Dendritic cell treated with granulocyte-macrophage colony-stimulating factor and Interleukin-4, amounts not matched to agents 40 ng/mL and 50 ng/mL, for 4 days (primary cell): ENCODE data around the gene POGLUT3.

Experiments used
- H3K27ac Mint-ChIP-seq: one replicate; pipeline ENCODE4 v1.8.0; 2022; ENCODE audit warnings: mild to moderate bottlenecking, mixed read lengths
- H3K27me3 Mint-ChIP-seq: one replicate; pipeline ENCODE4 v1.8.0; 2022; ENCODE audit warnings: mild to moderate bottlenecking, mixed read lengths
- H3K36me3 Mint-ChIP-seq: one replicate; pipeline ENCODE4 v1.8.0; 2022; ENCODE audit warnings: low read depth, mixed read lengths
- H3K4me1 Mint-ChIP-seq: one replicate; pipeline ENCODE4 v1.8.0; 2022; ENCODE audit warnings: low read depth, mixed read lengths
- H3K4me3 Mint-ChIP-seq: one replicate; pipeline ENCODE4 v1.8.0; 2022; ENCODE audit warnings: mild to moderate bottlenecking, moderate library complexity, mixed read lengths
- H3K9me3 Mint-ChIP-seq: one replicate; pipeline ENCODE4 v1.8.0; 2022; ENCODE audit warnings: mixed read lengths
- intact Hi-C: fragments of 100-400 bp; cut with micrococcal nuclease; formaldehyde crosslinking; loops from one replicate; pipeline ENCODE4 v1.15.0; 2022

POGLUT3 gene

GRCh38 chr11:108522318-108522717, 24.1 kb upstream of the POGLUT3 start:
- intact Hi-C loops: no loop called here
- Mint-ChIP-seq H3K27me3 (no peaks in the 10 kb centered on the region), H3K4me1 (no peaks in the 10 kb centered on the region), H3K27ac (no peak overlapping the region), H3K9me3 (no peaks in the 10 kb centered on the region), H3K4me3 (no peak overlapping the region), H3K36me3 (no peaks in the 10 kb centered on the region)

GRCh38 chr11:108518581-108518980, 20.4 kb upstream of the POGLUT3 start:
- Mint-ChIP-seq H3K9me3 (no peaks in the 10 kb centered on the region), H3K4me1 (no peaks in the 10 kb centered on the region), H3K36me3 (no peaks in the 10 kb centered on the region), H3K27me3 (no peaks in the 10 kb centered on the region), H3K4me3 (no peak overlapping the region), H3K27ac (no peak overlapping the region)
- intact Hi-C loops: no loop called here

GRCh38 chr11:108516125-108516524, 17.9 kb upstream of the POGLUT3 start:
- no peaks in the 10 kb centered on the region for H3K36me3 Mint-ChIP-seq
- H3K4me3 Mint-ChIP-seq: no peak overlapping the region
- no peaks in the 10 kb centered on the region for H3K4me1 Mint-ChIP-seq
- intact Hi-C loops: no loop called here
- no peaks in the 10 kb centered on the region for H3K27me3 Mint-ChIP-seq
- no peaks in the 10 kb centered on the region for H3K9me3 Mint-ChIP-seq
- H3K27ac Mint-ChIP-seq: no peak overlapping the region

GRCh38 chr11:108512708-108513107, 14.5 kb upstream of the POGLUT3 start:
- H3K36me3 Mint-ChIP-seq: no peaks in the 10 kb centered on the region
- H3K4me1 Mint-ChIP-seq: peaks cover 11% of the 10 kb centered on the region
- no peak overlapping the region for H3K4me3 Mint-ChIP-seq
- peaks cover 3% of the 10 kb centered on the region for H3K27me3 Mint-ChIP-seq
- H3K9me3 Mint-ChIP-seq: no peaks in the 10 kb centered on the region
- intact Hi-C loops: no loop called here
- H3K27ac Mint-ChIP-seq: no peak overlapping the region

- Mint-ChIP-seq H3K27ac (no peak overlapping the region), H3K9me3 (no peaks in the 10 kb centered on the region), H3K36me3 (no peaks in the 10 kb centered on the region), H3K4me3 (no peak overlapping the region), H3K4me1 (peaks cover 11% of the 10 kb centered on the region), H3K27me3 (peaks cover 3% of the 10 kb centered on the region)
- intact Hi-C loops: no loop called here
Measured at GRCh38 chr11:108511851-108512474, 13.8 kb upstream of the POGLUT3 start.

- Mint-ChIP-seq H3K4me3 (no peak overlapping the region), H3K27me3 (peaks cover 3% of the 10 kb centered on the region), H3K27ac (no peak overlapping the region), H3K4me1 (peaks cover 11% of the 10 kb centered on the region), H3K9me3 (no peaks in the 10 kb centered on the region), H3K36me3 (no peaks in the 10 kb centered on the region)
- intact Hi-C loops: loop anchor here (10.0 kb wide), 1 partner anchor 136 kb away; no protein-coding TSS in a partner anchor
Measured at GRCh38 chr11:108508653-108509593, 10.7 kb upstream of the POGLUT3 start.

- no peak overlapping the region for H3K27ac Mint-ChIP-seq
- no peaks in the 10 kb centered on the region for H3K9me3 Mint-ChIP-seq
- H3K4me3 Mint-ChIP-seq: no peak overlapping the region
- intact Hi-C loops: loop anchor here (10.0 kb wide), 1 partner anchor 143 kb away; no protein-coding TSS in a partner anchor
- peaks cover 7% of the 10 kb centered on the region for H3K36me3 Mint-ChIP-seq
- peaks cover 18% of the 10 kb centered on the region for H3K4me1 Mint-ChIP-seq
- H3K27me3 Mint-ChIP-seq: no peaks in the 10 kb centered on the region
Measured at GRCh38 chr11:108501396-108501795, 3.2 kb upstream of the POGLUT3 start.

- Mint-ChIP-seq H3K36me3 (peaks cover 7% of the 10 kb centered on the region), H3K27ac (no peak overlapping the region), H3K4me1 (peaks cover 18% of the 10 kb centered on the region), H3K27me3 (no peaks in the 10 kb centered on the region), H3K9me3 (no peaks in the 10 kb centered on the region), H3K4me3 (no peak overlapping the region)
- intact Hi-C loops: loop anchor here (10.0 kb wide), 1 partner anchor 144 kb away; no protein-coding TSS in a partner anchor
Measured at GRCh38 chr11:108500721-108501120, 2.5 kb upstream of the POGLUT3 start.

- H3K36me3 Mint-ChIP-seq: peaks cover 7% of the 10 kb centered on the region
- no peaks in the 10 kb centered on the region for H3K27me3 Mint-ChIP-seq
- intact Hi-C loops: loop anchor here (10.0 kb wide), 1 partner anchor 145 kb away; no protein-coding TSS in a partner anchor
- H3K4me3 Mint-ChIP-seq: no peak overlapping the region
- H3K9me3 Mint-ChIP-seq: no peaks in the 10 kb centered on the region
- peaks cover 18% of the 10 kb centered on the region for H3K4me1 Mint-ChIP-seq
- H3K27ac Mint-ChIP-seq: no peak overlapping the region
Measured at GRCh38 chr11:108500169-108500568, 2.0 kb upstream of the POGLUT3 start.

- H3K4me1 Mint-ChIP-seq: peaks cover 18% of the 10 kb centered on the region
- peak overlapping the region; percentile 87 for H3K4me3 Mint-ChIP-seq
- peaks cover 7% of the 10 kb centered on the region for H3K36me3 Mint-ChIP-seq
- H3K27me3 Mint-ChIP-seq: no peaks in the 10 kb centered on the region
- intact Hi-C loops: no loop called here
- no peaks in the 10 kb centered on the region for H3K9me3 Mint-ChIP-seq
- peak overlapping the region; percentile 96 for H3K27ac Mint-ChIP-seq
Measured at GRCh38 chr11:108498816-108499408, 728 bp upstream of the POGLUT3 start.

GRCh38 chr11:108497317-108498045, 703 bp downstream of the POGLUT3 start:
- H3K27ac Mint-ChIP-seq: peak overlapping the region; percentile 96
- peak overlapping the region; percentile 90 for H3K4me3 Mint-ChIP-seq
- peaks cover 7% of the 10 kb centered on the region for H3K36me3 Mint-ChIP-seq
- no peaks in the 10 kb centered on the region for H3K9me3 Mint-ChIP-seq
- H3K27me3 Mint-ChIP-seq: no peaks in the 10 kb centered on the region
- intact Hi-C loops: loop anchor here (1.0 kb wide), 1 partner anchor 30 kb away; the partner anchor contains the start of gene C11orf65
- peaks cover 18% of the 10 kb centered on the region for H3K4me1 Mint-ChIP-seq

GRCh38 chr11:108496643-108497256, 1.4 kb downstream of the POGLUT3 start:
- Mint-ChIP-seq H3K4me3 (no peak overlapping the region), H3K27me3 (no peaks in the 10 kb centered on the region), H3K9me3 (no peaks in the 10 kb centered on the region), H3K4me1 (peaks cover 18% of the 10 kb centered on the region), H3K27ac (peak overlapping the region; percentile 96), H3K36me3 (peaks cover 7% of the 10 kb centered on the region)
- intact Hi-C loops: loop anchor here (1.0 kb wide), 1 partner anchor 29 kb away; the partner anchor contains the start of gene C11orf65

- H3K4me3 Mint-ChIP-seq: no peak overlapping the region
- intact Hi-C loops: no loop called here
- no peak overlapping the region for H3K27ac Mint-ChIP-seq
- H3K9me3 Mint-ChIP-seq: no peaks in the 10 kb centered on the region
- H3K4me1 Mint-ChIP-seq: peaks cover 18% of the 10 kb centered on the region
- H3K27me3 Mint-ChIP-seq: no peaks in the 10 kb centered on the region
- H3K36me3 Mint-ChIP-seq: peaks cover 7% of the 10 kb centered on the region
Measured at GRCh38 chr11:108495326-108495725, 2.9 kb downstream of the POGLUT3 start.
